KMS-11 (cell line): Measurements from ENCODE around the gene FAF1.

Source experiments
- H2AFZ ChIP-seq: fragments of 200-600 bp; sonication (generic); 2 replicates; pipeline ENCODE4 v1.6.1; 2016; ENCODE audit warnings: antibody characterized with exemption, mixed run types, low read depth
- H3K27ac ChIP-seq: fragments of 200-600 bp; sonication (generic); 2 replicates; pipeline ENCODE4 v1.6.1; 2016; ENCODE audit warnings: mild to moderate bottlenecking, mixed run types
- H3K27me3 ChIP-seq: fragments of 200-600 bp; sonication (generic); 2 replicates; pipeline ENCODE4 v1.6.1; 2017; ENCODE audit warnings: mild to moderate bottlenecking, low read depth, mixed run types, moderate library complexity; ENCODE audit not compliant: insufficient read depth
- H3K36me3 ChIP-seq: fragments of 200-600 bp; sonication (generic); 2 replicates; pipeline ENCODE4 v1.6.1; 2017; ENCODE audit warnings: mild to moderate bottlenecking, mixed run types; ENCODE audit not compliant: insufficient read depth
- H3K4me1 ChIP-seq: fragments of 200-600 bp; sonication (generic); 2 replicates; pipeline ENCODE4 v1.6.1; 2016; ENCODE audit warnings: mild to moderate bottlenecking, low read depth, mixed run types; ENCODE audit not compliant: poor library complexity, severe bottlenecking
- H3K4me2 ChIP-seq: fragments of 200-600 bp; sonication (generic); 2 replicates; pipeline ENCODE4 v1.7.0; 2016; ENCODE audit warnings: mild to moderate bottlenecking, mixed run types
- H3K4me3 ChIP-seq: fragments of 200-600 bp; sonication (generic); IDR thresholded peaks from 2 replicates; pipeline ENCODE4 v1.6.1; 2017; ENCODE audit warnings: low read depth, low read length, mixed read lengths; ENCODE audit not compliant: insufficient read depth
- H3K79me2 ChIP-seq: fragments of 200-600 bp; sonication (generic); 2 replicates; pipeline ENCODE4 v1.6.1; 2016; ENCODE audit warnings: low read depth, mixed run types; ENCODE audit not compliant: insufficient read depth
- H3K9ac ChIP-seq: fragments of 200-600 bp; sonication (generic); 2 replicates; pipeline ENCODE4 v1.6.1; 2016; ENCODE audit warnings: mild to moderate bottlenecking, mixed run types
- H4K20me1 ChIP-seq: fragments of 200-600 bp; sonication (generic); 2 replicates; pipeline ENCODE4 v1.6.1; 2016; ENCODE audit warnings: mild to moderate bottlenecking, mixed run types; ENCODE audit not compliant: insufficient read depth
- CTCF ChIP-seq: fragments of 200-600 bp; sonication (generic); conservative IDR thresholded peaks from 2 replicates; pipeline ENCODE4 v1.6.1; 2017; ENCODE audit warnings: low read depth, mild to moderate bottlenecking, antibody characterized with exemption, low read length, moderate library complexity, mixed read lengths

Gene FAF1

GRCh38 chr1:50609508-50609907 lies 350.6 kb downstream of the FAF1 start:
- Histone ChIP-seq H2AFZ (no peak overlapping the region), H3K27me3 (no peaks in the 10 kb centered on the region), H3K4me1 (peaks cover 14% of the 10 kb centered on the region), H3K4me3 (no peak overlapping the region), H4K20me1 (no peaks in the 10 kb centered on the region), H3K79me2 (no peaks in the 10 kb centered on the region), H3K36me3 (no peaks in the 10 kb centered on the region), H3K9ac (no peak overlapping the region), H3K27ac (no peak overlapping the region), H3K4me2 (no peak overlapping the region)
- TF ChIP-seq CTCF = no peak

- no peaks in the 10 kb centered on the region for H3K79me2 ChIP-seq
- no peaks in the 10 kb centered on the region for H3K27me3 ChIP-seq
- no peak overlapping the region for H3K4me2 ChIP-seq
- TF ChIP-seq CTCF = 0 out of 2 replicates have a peak, but pooled peaks have one; percentile 23
- H4K20me1 ChIP-seq = no peaks in the 10 kb centered on the region
- no peak overlapping the region for H3K4me3 ChIP-seq
- no peak overlapping the region for H3K9ac ChIP-seq
- no peak overlapping the region for H2AFZ ChIP-seq
- peaks cover 5% of the 10 kb centered on the region for H3K4me1 ChIP-seq
- H3K36me3 ChIP-seq = no peaks in the 10 kb centered on the region
- H3K27ac ChIP-seq = no peak overlapping the region
Observed at GRCh38 chr1:50605186-50605875, 354.7 kb downstream of the FAF1 start.

GRCh38 chr1:50604580-50604979 lies 355.5 kb downstream of the FAF1 start:
- Histone ChIP-seq H2AFZ (no peak overlapping the region), H3K27me3 (no peaks in the 10 kb centered on the region), H3K27ac (no peak overlapping the region), H3K4me2 (no peak overlapping the region), H3K9ac (no peak overlapping the region), H3K36me3 (no peaks in the 10 kb centered on the region), H3K79me2 (no peaks in the 10 kb centered on the region), H4K20me1 (no peaks in the 10 kb centered on the region), H3K4me1 (no peaks in the 10 kb centered on the region), H3K4me3 (no peak overlapping the region)
- no peak for TF ChIP-seq CTCF

GRCh38 chr1:50603274-50604271 lies 356.5 kb downstream of the FAF1 start:
- TF ChIP-seq CTCF = no peak
- Histone ChIP-seq H3K36me3 (no peaks in the 10 kb centered on the region), H3K9ac (no peak overlapping the region), H2AFZ (no peak overlapping the region), H4K20me1 (no peaks in the 10 kb centered on the region), H3K27me3 (no peaks in the 10 kb centered on the region), H3K27ac (no peak overlapping the region), H3K4me1 (no peaks in the 10 kb centered on the region), H3K79me2 (no peaks in the 10 kb centered on the region), H3K4me2 (no peak overlapping the region), H3K4me3 (no peak overlapping the region)
